ENCODE data around the gene MYO5C.

DNA sequence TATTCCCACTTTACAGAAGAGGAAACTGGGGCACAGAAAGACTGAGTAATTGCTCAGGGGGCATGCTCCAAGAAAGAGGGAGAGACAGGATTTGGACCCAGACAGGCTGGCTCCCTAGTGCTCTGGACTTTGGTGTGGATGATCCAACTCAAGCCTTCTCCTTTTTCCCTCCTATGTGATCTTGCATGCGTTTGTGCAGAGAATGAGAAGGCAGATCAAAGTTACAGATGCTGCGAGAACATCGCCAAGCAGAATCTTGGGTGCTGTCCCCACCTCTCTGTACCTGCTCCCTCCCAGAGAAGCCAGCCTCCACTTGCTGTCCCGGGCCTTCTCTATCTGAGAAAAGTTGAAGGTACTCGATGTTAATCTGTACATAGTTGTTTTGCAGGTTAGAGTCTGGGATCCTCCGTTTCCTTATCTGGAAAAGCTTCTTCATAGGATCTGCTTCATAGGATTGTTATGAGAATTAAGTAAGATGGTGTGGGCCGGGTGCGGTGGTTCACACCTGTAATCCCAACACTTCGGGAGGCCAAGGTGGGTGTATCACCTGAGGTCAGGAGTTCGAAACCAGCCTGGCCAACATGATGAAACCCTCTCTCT is 114.7 kb downstream of the MYO5C start:
- TF ChIP-seq, protein P1, sequence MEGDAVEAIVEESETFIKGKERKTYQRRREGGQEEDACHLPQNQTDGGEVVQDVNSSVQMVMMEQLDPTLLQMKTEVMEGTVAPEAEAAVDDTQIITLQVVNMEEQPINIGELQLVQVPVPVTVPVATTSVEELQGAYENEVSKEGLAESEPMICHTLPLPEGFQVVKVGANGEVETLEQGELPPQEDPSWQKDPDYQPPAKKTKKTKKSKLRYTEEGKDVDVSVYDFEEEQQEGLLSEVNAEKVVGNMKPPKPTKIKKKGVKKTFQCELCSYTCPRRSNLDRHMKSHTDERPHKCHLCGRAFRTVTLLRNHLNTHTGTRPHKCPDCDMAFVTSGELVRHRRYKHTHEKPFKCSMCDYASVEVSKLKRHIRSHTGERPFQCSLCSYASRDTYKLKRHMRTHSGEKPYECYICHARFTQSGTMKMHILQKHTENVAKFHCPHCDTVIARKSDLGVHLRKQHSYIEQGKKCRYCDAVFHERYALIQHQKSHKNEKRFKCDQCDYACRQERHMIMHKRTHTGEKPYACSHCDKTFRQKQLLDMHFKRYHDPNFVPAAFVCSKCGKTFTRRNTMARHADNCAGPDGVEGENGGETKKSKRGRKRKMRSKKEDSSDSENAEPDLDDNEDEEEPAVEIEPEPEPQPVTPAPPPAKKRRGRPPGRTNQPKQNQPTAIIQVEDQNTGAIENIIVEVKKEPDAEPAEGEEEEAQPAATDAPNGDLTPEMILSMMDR (IDR thresholded peaks at IDR 0.05) = no peak
- TF ChIP-seq POLR2A (IDR thresholded peaks at IDR 0.05) = no peak

Measured in adrenal gland (tissue), 5 donors.